Liver (tissue), 3 donors: Measurements from ENCODE around the gene PEX14.

Experiments used
- EGR1 ChIP-seq, 2 donors: IDR thresholded peaks; 2 replicates each; pipeline ENCODE4 v1.6.1; 2016 to 2018; ENCODE audit warnings: antibody characterized with exemption in 2 of 2, low read depth in 2 of 2
- FOXA2 ChIP-seq: IDR thresholded peaks from 2 replicates; pipeline ENCODE4 v1.6.1; 2016; ENCODE audit warnings: antibody characterized with exemption
- GABPA ChIP-seq, 2 donors: IDR thresholded peaks in 1 of 2; conservative IDR thresholded peaks in 1 of 2; 2 replicates each; pipeline ENCODE4 v1.6.1; 2016; ENCODE audit warnings: antibody characterized with exemption in 2 of 2, mild to moderate bottlenecking in 1 of 2, moderate library complexity in 1 of 2
- JUND ChIP-seq, 2 donors: IDR thresholded peaks; 2 replicates each; pipeline ENCODE4 v1.6.1; 2016; ENCODE audit warnings: antibody characterized with exemption in 2 of 2
- RAD21 ChIP-seq, 2 donors: IDR thresholded peaks; 2 replicates each; pipeline ENCODE4 v1.6.1; 2016; ENCODE audit warnings: antibody characterized with exemption in 2 of 2, mild to moderate bottlenecking in 2 of 2
- SP1 ChIP-seq: IDR thresholded peaks from 2 replicates; pipeline ENCODE4 v1.6.1; 2018; ENCODE audit warnings: antibody characterized with exemption, mild to moderate bottlenecking
- TAF1 ChIP-seq: conservative IDR thresholded peaks from 2 replicates; pipeline ENCODE4 v1.6.1; 2016; ENCODE audit warnings: antibody characterized with exemption, mild to moderate bottlenecking
- YY1 ChIP-seq: IDR thresholded peaks from 2 replicates; pipeline ENCODE4 v1.6.1; 2016; ENCODE audit warnings: antibody characterized with exemption, mild to moderate bottlenecking
- TF ChIP-seq, protein P1 (sequence below): fragments of 150-350 bp; IDR thresholded peaks from 2 replicates; pipeline ENCODE4 v1.5.1; 2017; ENCODE audit warnings: improper control_type of control experiment, low read depth, low read length; ENCODE audit not compliant: missing input control
- TF ChIP-seq, protein P2 (sequence below): IDR thresholded peaks from 2 replicates; pipeline ENCODE4 v1.6.1; 2016; ENCODE audit warnings: antibody characterized with exemption
- TF ChIP-seq, protein P3 (sequence below): IDR thresholded peaks from 2 replicates; pipeline ENCODE4 v1.6.1; 2016; ENCODE audit warnings: antibody characterized with exemption
- TF ChIP-seq, protein P4 (sequence below): IDR thresholded peaks from 2 replicates; pipeline ENCODE4 v1.6.1; 2016; ENCODE audit warnings: antibody characterized with exemption, mild to moderate bottlenecking
- donor health status: healthy.
- donor health status: healthy.

DNA sequence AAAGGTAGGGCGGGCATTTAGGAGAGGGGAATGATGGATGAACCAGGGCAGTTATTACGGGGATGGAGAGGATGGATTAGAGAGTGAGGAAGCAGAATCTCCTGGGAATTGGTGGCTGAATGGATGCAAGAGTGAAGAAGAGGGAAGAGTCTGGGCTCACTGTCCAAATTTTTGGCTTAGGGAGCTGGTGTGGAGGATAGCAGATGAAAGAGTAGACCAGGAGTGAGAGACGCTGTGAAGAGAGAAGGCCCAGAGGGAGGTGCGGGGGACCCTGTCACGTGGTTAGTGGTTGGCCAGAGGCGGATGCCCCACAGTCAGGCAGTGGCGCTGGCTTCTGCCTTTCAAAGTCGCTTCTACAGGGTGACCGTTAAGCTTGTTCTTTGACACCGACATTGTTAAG is 78.4 kb downstream of the PEX14 start:
- TF ChIP-seq, protein P1, sequence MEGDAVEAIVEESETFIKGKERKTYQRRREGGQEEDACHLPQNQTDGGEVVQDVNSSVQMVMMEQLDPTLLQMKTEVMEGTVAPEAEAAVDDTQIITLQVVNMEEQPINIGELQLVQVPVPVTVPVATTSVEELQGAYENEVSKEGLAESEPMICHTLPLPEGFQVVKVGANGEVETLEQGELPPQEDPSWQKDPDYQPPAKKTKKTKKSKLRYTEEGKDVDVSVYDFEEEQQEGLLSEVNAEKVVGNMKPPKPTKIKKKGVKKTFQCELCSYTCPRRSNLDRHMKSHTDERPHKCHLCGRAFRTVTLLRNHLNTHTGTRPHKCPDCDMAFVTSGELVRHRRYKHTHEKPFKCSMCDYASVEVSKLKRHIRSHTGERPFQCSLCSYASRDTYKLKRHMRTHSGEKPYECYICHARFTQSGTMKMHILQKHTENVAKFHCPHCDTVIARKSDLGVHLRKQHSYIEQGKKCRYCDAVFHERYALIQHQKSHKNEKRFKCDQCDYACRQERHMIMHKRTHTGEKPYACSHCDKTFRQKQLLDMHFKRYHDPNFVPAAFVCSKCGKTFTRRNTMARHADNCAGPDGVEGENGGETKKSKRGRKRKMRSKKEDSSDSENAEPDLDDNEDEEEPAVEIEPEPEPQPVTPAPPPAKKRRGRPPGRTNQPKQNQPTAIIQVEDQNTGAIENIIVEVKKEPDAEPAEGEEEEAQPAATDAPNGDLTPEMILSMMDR = no peak
- TF ChIP-seq, protein P2, sequence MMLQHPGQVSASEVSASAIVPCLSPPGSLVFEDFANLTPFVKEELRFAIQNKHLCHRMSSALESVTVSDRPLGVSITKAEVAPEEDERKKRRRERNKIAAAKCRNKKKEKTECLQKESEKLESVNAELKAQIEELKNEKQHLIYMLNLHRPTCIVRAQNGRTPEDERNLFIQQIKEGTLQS = no peak
- TF ChIP-seq TAF1 (no peak), GABPA (IDR thresholded peaks at IDR 0.05 in 1 of 2, conservative IDR thresholded peaks at IDR 0.05 in 1 of 2) (no peak), FOXA2 (no peak), YY1 (no peak), SP1 (no peak), JUND (IDR thresholded peaks at IDR 0.05) (no peak), RAD21 (IDR thresholded peaks at IDR 0.05) (no peak), EGR1 (IDR thresholded peaks at IDR 0.05; ENCODE audit: low read depth in 2 of 2) (no peak)
- TF ChIP-seq, protein P3, sequence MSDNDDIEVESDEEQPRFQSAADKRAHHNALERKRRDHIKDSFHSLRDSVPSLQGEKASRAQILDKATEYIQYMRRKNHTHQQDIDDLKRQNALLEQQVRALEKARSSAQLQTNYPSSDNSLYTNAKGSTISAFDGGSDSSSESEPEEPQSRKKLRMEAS = no peak
- TF ChIP-seq, protein P4, sequence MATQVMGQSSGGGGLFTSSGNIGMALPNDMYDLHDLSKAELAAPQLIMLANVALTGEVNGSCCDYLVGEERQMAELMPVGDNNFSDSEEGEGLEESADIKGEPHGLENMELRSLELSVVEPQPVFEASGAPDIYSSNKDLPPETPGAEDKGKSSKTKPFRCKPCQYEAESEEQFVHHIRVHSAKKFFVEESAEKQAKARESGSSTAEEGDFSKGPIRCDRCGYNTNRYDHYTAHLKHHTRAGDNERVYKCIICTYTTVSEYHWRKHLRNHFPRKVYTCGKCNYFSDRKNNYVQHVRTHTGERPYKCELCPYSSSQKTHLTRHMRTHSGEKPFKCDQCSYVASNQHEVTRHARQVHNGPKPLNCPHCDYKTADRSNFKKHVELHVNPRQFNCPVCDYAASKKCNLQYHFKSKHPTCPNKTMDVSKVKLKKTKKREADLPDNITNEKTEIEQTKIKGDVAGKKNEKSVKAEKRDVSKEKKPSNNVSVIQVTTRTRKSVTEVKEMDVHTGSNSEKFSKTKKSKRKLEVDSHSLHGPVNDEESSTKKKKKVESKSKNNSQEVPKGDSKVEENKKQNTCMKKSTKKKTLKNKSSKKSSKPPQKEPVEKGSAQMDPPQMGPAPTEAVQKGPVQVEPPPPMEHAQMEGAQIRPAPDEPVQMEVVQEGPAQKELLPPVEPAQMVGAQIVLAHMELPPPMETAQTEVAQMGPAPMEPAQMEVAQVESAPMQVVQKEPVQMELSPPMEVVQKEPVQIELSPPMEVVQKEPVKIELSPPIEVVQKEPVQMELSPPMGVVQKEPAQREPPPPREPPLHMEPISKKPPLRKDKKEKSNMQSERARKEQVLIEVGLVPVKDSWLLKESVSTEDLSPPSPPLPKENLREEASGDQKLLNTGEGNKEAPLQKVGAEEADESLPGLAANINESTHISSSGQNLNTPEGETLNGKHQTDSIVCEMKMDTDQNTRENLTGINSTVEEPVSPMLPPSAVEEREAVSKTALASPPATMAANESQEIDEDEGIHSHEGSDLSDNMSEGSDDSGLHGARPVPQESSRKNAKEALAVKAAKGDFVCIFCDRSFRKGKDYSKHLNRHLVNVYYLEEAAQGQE = no peak
